HG02943 (cell line): ENCODE results near the gene ZSCAN20.

Source experiments
- ATAC-seq: cut with Tn5 transposase; IDR thresholded peaks from one replicate; pipeline ENCODE4 v1.9.1; 2021; ENCODE audit warnings: mild to moderate bottlenecking, low read depth, moderate library complexity; ENCODE audit not compliant: unreplicated experiment

ZSCAN20 gene

GRCh38 chr1:33524586-33524985 lies 52.1 kb downstream of the ZSCAN20 start:
- no peak for ATAC-seq

- no peak for ATAC-seq
These were observed 55.5 kb downstream of the ZSCAN20 start for GRCh38 chr1:33527934-33528333.

GRCh38 chr1:33529957-33530356 lies 57.5 kb downstream of the ZSCAN20 start:
- no peak for ATAC-seq

GRCh38 chr1:33532250-33532649 lies 59.8 kb downstream of the ZSCAN20 start:
- no peak for ATAC-seq

- ATAC-seq, result no peak
These were observed 60.5 kb downstream of the ZSCAN20 start for GRCh38 chr1:33532936-33533335.

GRCh38 chr1:33535334-33535733 lies 62.9 kb downstream of the ZSCAN20 start:
- no peak for ATAC-seq

GRCh38 chr1:33537885-33538284 lies 65.4 kb downstream of the ZSCAN20 start:
- ATAC-seq, result no peak

- no peak for ATAC-seq
These were observed 69.5 kb downstream of the ZSCAN20 start for GRCh38 chr1:33541966-33542365.
